ENCODE measurements around the gene MYL4. TPM values are rescaled to one million over a fixed set of nuclear protein-coding genes. Genes with fewer than 3 reads are reported as not detected.
"Not testable (repeated sequence)": the region's sequence is repeated elsewhere in the genome, so short reads cannot be mapped to it uniquely, and the experiment has no call there.

The MYL4 gene
- total RNA-seq, 2 experiments from 2014 or later, result not detected

GRCh38 chr17:47212458-47212857, 3.3 kb downstream of the MYL4 start:
- Mint-ChIP-seq H3K4me3 (no peak overlapping the region), H3K27ac (no peak overlapping the region), H3K9me3 (no peaks in the 10 kb centered on the region), H3K36me3 (no peaks in the 10 kb centered on the region), H3K27me3 (no peaks in the 10 kb centered on the region), H3K4me1 (ENCODE audit: low read depth) (peaks cover 17% of the 10 kb centered on the region)
- DNase-seq, result no peak
- CTCF ChIA-PET, result no interaction called here
- intact Hi-C loops (cut with micrococcal nuclease), result no loop called here
- POLR2A ChIA-PET, result no interaction called here

GRCh38 chr17:47213540-47213939, 4.4 kb downstream of the MYL4 start:
- peaks cover 14% of the 10 kb centered on the region for H3K4me1 Mint-ChIP-seq (ENCODE audit: low read depth)
- H3K27me3 Mint-ChIP-seq, result no peaks in the 10 kb centered on the region
- POLR2A ChIA-PET, result no interaction called here
- intact Hi-C loops (cut with micrococcal nuclease), result no loop called here
- H3K36me3 Mint-ChIP-seq, result no peaks in the 10 kb centered on the region
- no peak for DNase-seq
- no peaks in the 10 kb centered on the region for H3K9me3 Mint-ChIP-seq
- no peak overlapping the region for H3K27ac Mint-ChIP-seq
- no peak overlapping the region for H3K4me3 Mint-ChIP-seq
- CTCF ChIA-PET, result no interaction called here

- H3K27me3 Mint-ChIP-seq, result no peaks in the 10 kb centered on the region
- POLR2A ChIA-PET, result no interaction called here
Measured at GRCh38 chr17:47214931-47215330, 5.8 kb downstream of the MYL4 start.

GRCh38 chr17:47216821-47217220, 7.7 kb downstream of the MYL4 start:
- CTCF ChIA-PET; H3K27ac Mint-ChIP-seq; H3K36me3 Mint-ChIP-seq; H3K9me3 Mint-ChIP-seq; POLR2A ChIA-PET; intact Hi-C loops (cut with micrococcal nuclease); DNase-seq; H3K27me3 Mint-ChIP-seq; H3K4me3 Mint-ChIP-seq: not testable (repeated sequence)
- H3K4me1 Mint-ChIP-seq (ENCODE audit: low read depth), result peaks cover 34% of the 10 kb centered on the region

More at GRCh38 chr17:47214931-47215330, 5.8 kb downstream of the MYL4 start:
- no peak for DNase-seq
- CTCF ChIA-PET, result interaction anchor here (0.6 to 1.1 kb wide), 2 partner anchors 14 to 15 kb away, joined by 3 to 4 read pairs; no protein-coding TSS in a partner anchor
- Mint-ChIP-seq H3K36me3 (no peaks in the 10 kb centered on the region), H3K9me3 (no peaks in the 10 kb centered on the region), H3K4me1 (ENCODE audit: low read depth) (peaks cover 25% of the 10 kb centered on the region), H3K27ac (no peak overlapping the region), H3K4me3 (no peak overlapping the region)
- intact Hi-C loops (cut with micrococcal nuclease), result no loop called here

GRCh38 chr17:47217279-47217678, 8.1 kb downstream of the MYL4 start:
- POLR2A ChIA-PET; intact Hi-C loops (cut with micrococcal nuclease); DNase-seq; H3K27me3 Mint-ChIP-seq; H3K27ac Mint-ChIP-seq; H3K36me3 Mint-ChIP-seq; H3K4me3 Mint-ChIP-seq; H3K9me3 Mint-ChIP-seq; CTCF ChIA-PET: not testable (repeated sequence)
- peaks cover 34% of the 10 kb centered on the region for H3K4me1 Mint-ChIP-seq (ENCODE audit: low read depth)

GRCh38 chr17:47218896-47219430, 9.8 kb downstream of the MYL4 start:
- ChIA-PET POLR2A (interaction anchor here (1.5 kb wide), 1 partner anchor 29 kb away, joined by 3 read pairs; no protein-coding TSS in a partner anchor), CTCF (interaction anchor here (0.8 to 1.5 kb wide), 3 partner anchors 10 to 276 kb away, joined by 3 to 4 read pairs (median 4); no protein-coding TSS in a partner anchor)
- Mint-ChIP-seq H3K4me1 (ENCODE audit: low read depth) (peaks cover 34% of the 10 kb centered on the region), H3K27ac (no peak overlapping the region), H3K36me3 (no peaks in the 10 kb centered on the region), H3K4me3 (no peak overlapping the region), H3K27me3 (no peaks in the 10 kb centered on the region), H3K9me3 (peaks cover 1% of the 10 kb centered on the region)
- intact Hi-C loops (cut with micrococcal nuclease), result no loop called here
- no peak for DNase-seq

GRCh38 chr17:47219621-47220475, 10.7 kb downstream of the MYL4 start:
- Mint-ChIP-seq H3K27ac (no peak overlapping the region), H3K9me3 (peaks cover 7% of the 10 kb centered on the region), H3K4me1 (ENCODE audit: low read depth) (peaks cover 34% of the 10 kb centered on the region), H3K36me3 (no peaks in the 10 kb centered on the region), H3K27me3 (no peaks in the 10 kb centered on the region), H3K4me3 (no peak overlapping the region)
- ChIA-PET POLR2A (interaction anchor here (0.9 to 1.5 kb wide), 4 partner anchors 11 to 30 kb away, joined by 3 to 6 read pairs (median 4); partner anchors contain the start of gene MYL4), CTCF (interaction anchor here (1.0 to 1.5 kb wide), 6 partner anchors 9 to 277 kb away, joined by 3 to 6 read pairs (median 4); no protein-coding TSS in a partner anchor)
- no peak for DNase-seq
- intact Hi-C loops (cut with micrococcal nuclease), result loop anchor here (1.0 kb wide), 1 partner anchor 16 kb away; no protein-coding TSS in a partner anchor

- Mint-ChIP-seq H3K9me3 (peaks cover 7% of the 10 kb centered on the region), H3K36me3 (no peaks in the 10 kb centered on the region), H3K27ac (no peak overlapping the region), H3K4me1 (ENCODE audit: low read depth) (peaks cover 32% of the 10 kb centered on the region), H3K4me3 (no peak overlapping the region), H3K27me3 (no peaks in the 10 kb centered on the region)
- ChIA-PET CTCF (interaction anchor here (1.0 to 1.4 kb wide), 4 partner anchors 9 to 95 kb away, joined by 3 to 6 read pairs (median 4); no protein-coding TSS in a partner anchor), POLR2A (interaction anchor here (0.9 to 1.5 kb wide), 3 partner anchors 12 to 29 kb away, joined by 3 to 6 read pairs (median 5); partner anchors contain the start of gene MYL4)
- intact Hi-C loops (cut with micrococcal nuclease), result loop anchor here (1.0 kb wide), 1 partner anchor 16 kb away; no protein-coding TSS in a partner anchor
- DNase-seq, result peak; percentile 15
Measured at GRCh38 chr17:47220531-47220999, 11.4 kb downstream of the MYL4 start.

GRCh38 chr17:47221154-47221553, 12.0 kb downstream of the MYL4 start:
- ChIA-PET POLR2A (interaction anchor here (1.1 to 1.5 kb wide), 2 partner anchors 16 to 30 kb away, joined by 3 to 6 read pairs; no protein-coding TSS in a partner anchor), CTCF (interaction anchor here (1.0 to 1.4 kb wide), 3 partner anchors 8 to 17 kb away, joined by 3 to 6 read pairs (median 4); no protein-coding TSS in a partner anchor)
- H3K9me3 Mint-ChIP-seq, result peaks cover 7% of the 10 kb centered on the region
- no peak overlapping the region for H3K4me3 Mint-ChIP-seq
- no peaks in the 10 kb centered on the region for H3K36me3 Mint-ChIP-seq
- intact Hi-C loops (cut with micrococcal nuclease), result no loop called here
- H3K27me3 Mint-ChIP-seq, result no peaks in the 10 kb centered on the region
- no peak overlapping the region for H3K27ac Mint-ChIP-seq
- DNase-seq, result no peak
- peaks cover 32% of the 10 kb centered on the region for H3K4me1 Mint-ChIP-seq (ENCODE audit: low read depth)

- Mint-ChIP-seq H3K4me3 (no peak overlapping the region), H3K4me1 (ENCODE audit: low read depth) (peaks cover 29% of the 10 kb centered on the region), H3K9me3 (peaks cover 7% of the 10 kb centered on the region), H3K36me3 (no peaks in the 10 kb centered on the region), H3K27ac (no peak overlapping the region), H3K27me3 (no peaks in the 10 kb centered on the region)
- POLR2A ChIA-PET, result no interaction called here
- intact Hi-C loops (cut with micrococcal nuclease), result no loop called here
- DNase-seq, result no peak
- CTCF ChIA-PET, result no interaction called here
Measured at GRCh38 chr17:47222047-47222446, 12.9 kb downstream of the MYL4 start.

- ChIA-PET POLR2A (no interaction called here), CTCF (interaction anchor here (0.6 kb wide), 1 partner anchor 92 kb away, joined by 3 read pairs; no protein-coding TSS in a partner anchor)
- H3K4me3 Mint-ChIP-seq, result no peak overlapping the region
- no peak overlapping the region for H3K27ac Mint-ChIP-seq
- peaks cover 24% of the 10 kb centered on the region for H3K4me1 Mint-ChIP-seq (ENCODE audit: low read depth)
- H3K9me3 Mint-ChIP-seq, result peaks cover 7% of the 10 kb centered on the region
- DNase-seq, result no peak
- H3K27me3 Mint-ChIP-seq, result no peaks in the 10 kb centered on the region
- no peaks in the 10 kb centered on the region for H3K36me3 Mint-ChIP-seq
- intact Hi-C loops (cut with micrococcal nuclease), result no loop called here
Measured at GRCh38 chr17:47223007-47223406, 13.9 kb downstream of the MYL4 start.

- ChIA-PET POLR2A (no interaction called here), CTCF (interaction anchor here (0.6 kb wide), 1 partner anchor 91 kb away, joined by 3 read pairs; no protein-coding TSS in a partner anchor)
- H3K4me1 Mint-ChIP-seq (ENCODE audit: low read depth), result peaks cover 22% of the 10 kb centered on the region
- no peak overlapping the region for H3K4me3 Mint-ChIP-seq
- intact Hi-C loops (cut with micrococcal nuclease), result no loop called here
- H3K27ac Mint-ChIP-seq, result no peak overlapping the region
- no peak for DNase-seq
- H3K27me3 Mint-ChIP-seq, result no peaks in the 10 kb centered on the region
- H3K36me3 Mint-ChIP-seq, result no peaks in the 10 kb centered on the region
- peaks cover 7% of the 10 kb centered on the region for H3K9me3 Mint-ChIP-seq
Measured at GRCh38 chr17:47223460-47223859, 14.3 kb downstream of the MYL4 start.

Data from activated CD4-positive, alpha-beta memory T cell treated with anti-CD3 and anti-CD28 coated beads for 36 hours (primary cell).